Calu3 (cell line): ENCODE data around the gene NDUFS6. TPM values are rescaled to one million over a fixed set of nuclear protein-coding genes. Genes with fewer than 3 reads are reported as not detected.

Experiments used
- BruUV-seq: library from RNA; stranded (reverse); fragments of 400-500 nt; replicated peaks from 2 replicates; lab custom pipeline; 2021; lab: Mats Ljungman, UMichigan
- CTCF ChIA-PET: fragments of 300-600 bp; sonication (Branson Sonifier 250); formaldehyde crosslinking; loops from one replicate; lab custom pipeline; 2022; ENCODE audit warnings: antibody characterized with exemption; lab: Charles Lee
- DNase-seq: peaks from one replicate; pipeline ENCODE4 v3.0.0; 2022
- H3K27ac Mint-ChIP-seq: one replicate; pipeline ENCODE4 v1.8.0; 2022; ENCODE audit warnings: mixed read lengths; ENCODE audit not compliant: unreplicated experiment
- H3K27me3 Mint-ChIP-seq: one replicate; pipeline ENCODE4 v1.8.0; 2022; ENCODE audit warnings: mixed read lengths; ENCODE audit not compliant: unreplicated experiment
- H3K36me3 Mint-ChIP-seq: one replicate; pipeline ENCODE4 v1.8.0; 2022; ENCODE audit warnings: mild to moderate bottlenecking, moderate library complexity, mixed read lengths; ENCODE audit not compliant: insufficient read depth, unreplicated experiment
- H3K4me1 Mint-ChIP-seq: one replicate; pipeline ENCODE4 v1.8.0; 2022; ENCODE audit warnings: mild to moderate bottlenecking, low read depth, mixed read lengths; ENCODE audit not compliant: unreplicated experiment
- H3K4me3 Mint-ChIP-seq: one replicate; pipeline ENCODE4 v1.8.0; 2022; ENCODE audit warnings: mild to moderate bottlenecking, low read depth, moderate library complexity, mixed read lengths; ENCODE audit not compliant: unreplicated experiment
- H3K9me3 Mint-ChIP-seq: one replicate; pipeline ENCODE4 v1.8.0; 2022; ENCODE audit warnings: low read depth, mixed read lengths; ENCODE audit not compliant: unreplicated experiment
- CTCF ChIP-seq: fragments of 200-600 bp; IDR thresholded peaks from one replicate; pipeline ENCODE4 v1.8.0; 2022; ENCODE audit warnings: antibody characterized with exemption; ENCODE audit not compliant: unreplicated experiment
- intact Hi-C: fragments of 100-400 bp; cut with micrococcal nuclease; formaldehyde crosslinking; loops from one replicate; pipeline ENCODE4 v1.10.0; 2022; ENCODE audit not compliant: unreplicated experiment
- total RNA-seq: library from RNA; stranded (reverse); gene quantifications from 2 replicates; pipeline ENCODE4 v1.2.3, GENCODE V29; 2022

Gene NDUFS6
- total RNA-seq, 1 experiment from 2014 or later = 44.7 TPM

GRCh38 chr5:1806199-1806598 is 5.0 kb downstream of the NDUFS6 start:
- intact Hi-C loops = no loop called here
- peaks cover 13% of the 10 kb centered on the region for H3K4me1 Mint-ChIP-seq
- CTCF ChIA-PET = no interaction called here
- BruUV-seq = no TSS peak
- H3K9me3 Mint-ChIP-seq = no peaks in the 10 kb centered on the region
- DNase-seq = no peak
- peaks cover 43% of the 10 kb centered on the region for H3K36me3 Mint-ChIP-seq
- H3K4me3 Mint-ChIP-seq = no peak overlapping the region
- H3K27ac Mint-ChIP-seq = no peak overlapping the region
- TF ChIP-seq CTCF = no peak
- no peaks in the 10 kb centered on the region for H3K27me3 Mint-ChIP-seq

- no peak overlapping the region for H3K4me3 Mint-ChIP-seq
- no peak overlapping the region for H3K27ac Mint-ChIP-seq
- H3K9me3 Mint-ChIP-seq = no peaks in the 10 kb centered on the region
- peaks cover 13% of the 10 kb centered on the region for H3K4me1 Mint-ChIP-seq
- no TSS peak for BruUV-seq
- CTCF ChIA-PET = no interaction called here
- DNase-seq = no peak
- no peak for TF ChIP-seq CTCF
- intact Hi-C loops = no loop called here
- H3K27me3 Mint-ChIP-seq = no peaks in the 10 kb centered on the region
- H3K36me3 Mint-ChIP-seq = peaks cover 35% of the 10 kb centered on the region
These were observed 5.8 kb downstream of the NDUFS6 start for GRCh38 chr5:1806974-1807373.

GRCh38 chr5:1807451-1808185 is 6.4 kb downstream of the NDUFS6 start:
- Mint-ChIP-seq H3K4me1 (peaks cover 13% of the 10 kb centered on the region), H3K4me3 (no peak overlapping the region), H3K27me3 (no peaks in the 10 kb centered on the region), H3K36me3 (peaks cover 31% of the 10 kb centered on the region), H3K27ac (no peak overlapping the region), H3K9me3 (no peaks in the 10 kb centered on the region)
- no peak for TF ChIP-seq CTCF
- intact Hi-C loops = no loop called here
- no TSS peak for BruUV-seq
- DNase-seq = no peak
- CTCF ChIA-PET = no interaction called here

GRCh38 chr5:1808439-1808838 is 7.2 kb downstream of the NDUFS6 start:
- CTCF ChIA-PET = no interaction called here
- DNase-seq = no peak
- no peak overlapping the region for H3K4me3 Mint-ChIP-seq
- no peaks in the 10 kb centered on the region for H3K9me3 Mint-ChIP-seq
- intact Hi-C loops = no loop called here
- H3K36me3 Mint-ChIP-seq = peaks cover 23% of the 10 kb centered on the region
- H3K27ac Mint-ChIP-seq = no peak overlapping the region
- H3K27me3 Mint-ChIP-seq = no peaks in the 10 kb centered on the region
- TF ChIP-seq CTCF = no peak
- BruUV-seq = no TSS peak
- H3K4me1 Mint-ChIP-seq = peaks cover 13% of the 10 kb centered on the region
